HG03442 (cell line): ENCODE measurements around the gene ZNF487.

Experiments used
- ATAC-seq: cut with Tn5 transposase; IDR thresholded peaks from one replicate; pipeline ENCODE4 v1.9.1; 2021; ENCODE audit warnings: mild to moderate bottlenecking, moderate library complexity; ENCODE audit not compliant: unreplicated experiment

ZNF487 gene

GRCh38 chr10:43482319-43483078 is 45.6 kb downstream of the ZNF487 start:
- no peak for ATAC-seq

- no peak for ATAC-seq
Measured at GRCh38 chr10:43491855-43492254, 54.9 kb downstream of the ZNF487 start.

- ATAC-seq = no peak
Measured at GRCh38 chr10:43502931-43503330, 66.0 kb downstream of the ZNF487 start.

GRCh38 chr10:43524434-43525247 is 87.7 kb downstream of the ZNF487 start:
- ATAC-seq = no peak
